ENCODE results near the gene ELMO3. TPM values are rescaled to one million over a fixed set of nuclear protein-coding genes. Genes with fewer than 3 reads are reported as not detected.
A peak's percentile ranks its signal among the peaks of the same experiment; 100 is the strongest.

ELMO3 gene
- total RNA-seq, 1 experiment from 2014 or later, result 1.5 TPM

GRCh38 chr16:67237396-67238277 is 38.7 kb downstream of the ELMO3 start:
- no peak for DNase-seq (ENCODE audit: extremely low read depth, low read depth)

GRCh38 chr16:67238278-67238575 is 39.3 kb downstream of the ELMO3 start:
- DNase-seq (ENCODE audit: extremely low read depth, low read depth), result no peak

- no peak for DNase-seq (ENCODE audit: extremely low read depth, low read depth)
Observed at GRCh38 chr16:67238806-67239470, 40.0 kb downstream of the ELMO3 start.

GRCh38 chr16:67240506-67240905 is 41.6 kb downstream of the ELMO3 start:
- no peak for DNase-seq (ENCODE audit: extremely low read depth, low read depth)

GRCh38 chr16:67241008-67241900 is 42.3 kb downstream of the ELMO3 start:
- DNase-seq (ENCODE audit: extremely low read depth, low read depth), result peak; percentile 68

- DNase-seq (ENCODE audit: extremely low read depth, low read depth), result no peak
Observed at GRCh38 chr16:67242138-67242730, 43.3 kb downstream of the ELMO3 start.

- no peak for DNase-seq (ENCODE audit: extremely low read depth, low read depth)
Observed at GRCh38 chr16:67243481-67243880, 44.5 kb downstream of the ELMO3 start.

GRCh38 chr16:67244387-67245185 is 45.7 kb downstream of the ELMO3 start:
- peak; percentile 59 for DNase-seq (ENCODE audit: extremely low read depth, low read depth)

- no peak for DNase-seq (ENCODE audit: extremely low read depth, low read depth)
Observed at GRCh38 chr16:67245186-67245585, 46.3 kb downstream of the ELMO3 start.

GRCh38 chr16:67245674-67246080 is 46.7 kb downstream of the ELMO3 start:
- no peak for DNase-seq (ENCODE audit: extremely low read depth, low read depth)

GRCh38 chr16:67246081-67246755 is 47.3 kb downstream of the ELMO3 start:
- DNase-seq (ENCODE audit: extremely low read depth, low read depth), result peak; percentile 69

- DNase-seq (ENCODE audit: extremely low read depth, low read depth), result no peak
Observed at GRCh38 chr16:67246756-67247191, 47.8 kb downstream of the ELMO3 start.

- peak; percentile 98 for DNase-seq (ENCODE audit: extremely low read depth, low read depth)
Observed at GRCh38 chr16:67247192-67248072, 48.5 kb downstream of the ELMO3 start, which contains the start of gene FHOD1. TSS of gene FHOD1 (minus strand) at chr16:67247481. CDS start at chr16:67247410, 71 bp downstream.

GRCh38 chr16:67248073-67248400 is 49.1 kb downstream of the ELMO3 start:
- DNase-seq (ENCODE audit: extremely low read depth, low read depth), result no peak

- DNase-seq (ENCODE audit: extremely low read depth, low read depth), result no peak
Observed at GRCh38 chr16:67248401-67249177, 49.7 kb downstream of the ELMO3 start, which contains the start of gene SLC9A5. TSS of gene SLC9A5 (plus strand) at chr16:67248979. CDS start at chr16:67249015, 36 bp downstream.

GRCh38 chr16:67249178-67250044 is 50.5 kb downstream of the ELMO3 start:
- no peak for DNase-seq (ENCODE audit: extremely low read depth, low read depth)

GRCh38 chr16:67250045-67250327 is 51.1 kb downstream of the ELMO3 start:
- DNase-seq (ENCODE audit: extremely low read depth, low read depth), result no peak
